GM12878 (cell line): ENCODE measurements around the gene MPST. TPM values are rescaled to one million over a fixed set of nuclear protein-coding genes. Genes with fewer than 3 reads are reported as not detected.

Experiments
- ATAC-seq: fragments of 200-7000 bp; cut with Tn5 transposase; 3 replicates; pipeline ENCODE4 v1.9.1; 2020; ENCODE audit warnings: mild to moderate bottlenecking, moderate library complexity
- BruUV-seq: library from RNA; stranded (reverse); fragments of 400-500 nt; replicated peaks from 2 replicates; lab custom pipeline; 2021; lab: Mats Ljungman, UMichigan
- CTCF ChIA-PET: fragments of 300-600 bp; sonication (Branson Sonifier 250); formaldehyde crosslinking; extraction: SDS; loops from one replicate; lab custom pipeline; 2021; ENCODE audit warnings: inconsistent platforms; lab: Yijun Ruan, JAX
- POLR2A ChIA-PET: fragments of 350-600 bp; formaldehyde crosslinking; extraction: SDS; loops from one replicate; lab custom pipeline; 2021; ENCODE audit warnings: inconsistent platforms; lab: Charles Lee
- RAD21 ChIA-PET: fragments of 300-600 bp; sonication (Branson Sonifier 250); formaldehyde crosslinking; loops from one replicate; lab custom pipeline; 2023; ENCODE audit warnings: antibody characterized with exemption; ENCODE audit not compliant: unreplicated experiment; lab: Charles Lee
- SMC1A ChIA-PET: fragments of 300-600 bp; sonication (Branson Sonifier 250); formaldehyde crosslinking; loops from one replicate; lab custom pipeline; 2023; ENCODE audit not compliant: unreplicated experiment, uncharacterized antibody; lab: Charles Lee
- DNase-seq: peaks from one replicate; pipeline ENCODE4 v3.0.0-alpha.2; 2011; ENCODE audit warnings: low read depth, low spot score
- FAIRE-seq: peaks from 3 replicates; lab custom pipeline; 2011; peaks lifted over from hg19 to GRCh38; lab: Jason Lieb, UNC
- H2AFZ ChIP-seq: 2 replicates; pipeline ENCODE4 v1.6.0; 2011; ENCODE audit warnings: low read depth, low read length, control low read depth; ENCODE audit not compliant: control insufficient read depth
- H3K27ac ChIP-seq: 2 replicates; pipeline ENCODE4 v1.5.1; 2011; ENCODE audit warnings: control low read depth; ENCODE audit not compliant: control insufficient read depth, insufficient read depth
- H3K27me3 ChIP-seq, 2 experiments: replicated peaks in 1 of 2; 2 replicates each; pipeline versions ENCODE4 v1.6.0 to v1.6.1; 2011; ENCODE audit warnings: low read length in 1 of 2; ENCODE audit not compliant: control insufficient read depth in 2 of 2, insufficient read depth in 2 of 2
- H3K36me3 ChIP-seq, 2 experiments: 2 replicates each; pipeline ENCODE4 v1.5.1; 2011; ENCODE audit warnings: low read length in 1 of 2; ENCODE audit not compliant: control insufficient read depth in 2 of 2, insufficient read depth in 2 of 2
- H3K4me1 ChIP-seq: 2 replicates; pipeline ENCODE4 v1.6.1; 2011; ENCODE audit warnings: mild to moderate bottlenecking, low read length, moderate library complexity, mixed read lengths; ENCODE audit not compliant: control insufficient read depth, insufficient read depth
- H3K4me2 ChIP-seq: 2 replicates; pipeline ENCODE4 v1.6.0; 2011; ENCODE audit warnings: control low read depth; ENCODE audit not compliant: control insufficient read depth, insufficient read depth
- H3K4me3 ChIP-seq: fragments of 200-600 bp; sonication (generic); 2 replicates; pipeline ENCODE4 v1.5.1; 2016
- H3K79me2 ChIP-seq: 2 replicates; pipeline ENCODE4 v1.6.0; 2011; ENCODE audit warnings: low read length; ENCODE audit not compliant: control insufficient read depth, insufficient read depth
- H3K9ac ChIP-seq: 2 replicates; pipeline ENCODE4 v1.8.0; 2011; ENCODE audit warnings: low read length, control low read depth, mixed read lengths; ENCODE audit not compliant: control insufficient read depth, insufficient read depth
- H3K9me3 ChIP-seq: replicated peaks from 3 replicates; pipeline ENCODE4 v1.5.1; 2011; ENCODE audit warnings: mild to moderate bottlenecking, low read length; ENCODE audit not compliant: control insufficient read depth, insufficient read depth
- H4K20me1 ChIP-seq: 2 replicates; pipeline ENCODE4 v1.6.0; 2011; ENCODE audit not compliant: control insufficient read depth, insufficient read depth
- HSF1 ChIP-seq: fragments of 150-350 bp; IDR thresholded peaks from 2 replicates; pipeline ENCODE4 v1.6.1; 2014; ENCODE audit warnings: mild to moderate bottlenecking, low read depth, low read length
- NFXL1 ChIP-seq: fragments of 450-650 bp; IDR thresholded peaks from 2 replicates; pipeline ENCODE4 v1.6.1; 2017; ENCODE audit warnings: antibody characterized with exemption, mild to moderate bottlenecking, borderline replicate concordance
- PBX3 ChIP-seq: IDR thresholded peaks from 2 replicates; pipeline ENCODE4 v1.6.1; 2011; ENCODE audit warnings: mild to moderate bottlenecking, low read depth, low read length, moderate library complexity; ENCODE audit not compliant: insufficient replicate concordance
- RFX5 ChIP-seq: IDR thresholded peaks from 2 replicates; pipeline ENCODE4 v1.6.1; 2011; ENCODE audit warnings: low read depth, low read length, improper control_type of control experiment
- SMARCA5 ChIP-seq: fragments of 450-650 bp; IDR thresholded peaks from 2 replicates; pipeline ENCODE4 v1.6.1; 2017; ENCODE audit warnings: mild to moderate bottlenecking
- TBL1XR1 ChIP-seq: IDR thresholded peaks from 2 replicates; pipeline ENCODE4 v1.6.1; 2012; ENCODE audit warnings: low read depth, low read length, improper control_type of control experiment
- WGBS: methylation state at CpG from one replicate; pipeline ENCODE4 v1.1.6; 2016; ENCODE audit warnings: low lambda C conversion rate; ENCODE audit not compliant: insufficient replicate concordance, insufficient coverage; ENCODE audit errors: missing lambda C conversion rate; 5-methylcytosine and 5-hydroxymethylcytosine counted together
- in situ Hi-C: fragments of 300-500 bp; cut with MboI; formaldehyde crosslinking; loops from 9 replicates; pipeline ENCODE4 v1.14.3; 2018; ENCODE audit warnings: mixed read lengths
- intact Hi-C: fragments of 100-400 bp; cut with micrococcal nuclease; formaldehyde crosslinking; loops from one replicate; pipeline ENCODE4 v1.14.2; 2022; ENCODE audit not compliant: unreplicated experiment
- polyA plus RNA-seq, 11 experiments: library from polyadenylated mRNA; depleted of rRNA in 4 of 11; unstranded in 6 of 11; stranded (reverse) in 5 of 11; fragments of >200 nt; fragmentation: Nextera tagmentation in 4 of 11; fragmentation: Illumina TruSeq in 1 of 11; extraction: Ambion mirVana in 4 of 11; extraction: Trizol in 1 of 11; gene quantifications; 1 replicate in 1 of 11; 2 replicates in 10 of 11; pipeline versions ENCODE4 v1.2.1 to v1.2.3, GENCODE V29; 2011 to 2016; ENCODE audit warnings: inconsistent platforms in 2 of 11, missing spikeins in 2 of 11, low read depth in 1 of 11
- total RNA-seq, 4 experiments: library from RNA; depleted of rRNA in 3 of 4; stranded (reverse); fragments of >200 nt in 3 of 4; fragmentation: Illumina TruSeq in 1 of 4; extraction: Trizol in 1 of 4; gene quantifications; 2 replicates each; pipeline versions ENCODE4 v1.2.1 to v1.2.3, GENCODE V29; 2013 to 2021

Gene MPST
- total and polyA plus RNA-seq, 10 of the 15 experiments (the other 5 are each of a cell fraction or from before 2014, with no cell fraction given) = 0.95 to 88.7 (median 38.5) TPM

- H3K4me3 ChIP-seq = no peak overlapping the region
- no peaks in the 10 kb centered on the region for H3K79me2 ChIP-seq
- no peaks in the 10 kb centered on the region for H3K4me1 ChIP-seq
- intact Hi-C loops = no loop called here
- no peak overlapping the region for H2AFZ ChIP-seq
- DNase-seq (no peak), FAIRE-seq (no peak), ATAC-seq (no peak)
- H3K9ac ChIP-seq = no peak overlapping the region
- no peaks in the 10 kb centered on the region; a peak in 2 of 4 replicates for H3K27me3 ChIP-seq
- 47% methylated on average over 6 of the region's 6 CpGs for WGBS
- no peaks in the 10 kb centered on the region for H4K20me1 ChIP-seq
- ChIA-PET SMC1A (no interaction called here), CTCF (interaction anchor here (1.5 kb wide), 1 partner anchor 50 kb away, joined by 3 read pairs; no protein-coding TSS in a partner anchor), POLR2A (no interaction called here), RAD21 (no interaction called here)
- no peak for TF ChIP-seq NFXL1
- TF ChIP-seq HSF1 = no peak
- no peak for TF ChIP-seq PBX3
- no peak for TF ChIP-seq RFX5
- TF ChIP-seq TBL1XR1 = no peak
- TF ChIP-seq SMARCA5 = no peak
- in situ Hi-C loops = no loop called here
- no peak overlapping the region for H3K4me2 ChIP-seq
- no TSS peak for BruUV-seq
- H3K9me3 ChIP-seq = peaks cover under 1% of the 10 kb centered on the region; the same call in 2 of the 3 replicates
- H3K27ac ChIP-seq = no peak overlapping the region
- H3K36me3 ChIP-seq = no peaks in the 10 kb centered on the region
These were observed 28.3 kb upstream of the MPST start for GRCh38 chr22:36991206-36991605.
